ENCODE data around the gene ALDH1B1. TPM values are rescaled to one million over a fixed set of nuclear protein-coding genes. Genes with fewer than 3 reads are reported as not detected.

Gene ALDH1B1
- total and polyA plus RNA-seq, 10 of the 15 experiments (the other 5 are each of a cell fraction or from before 2014, with no cell fraction given), result 8.6 to 38.5 (median 30.9) TPM

GRCh38 chr9:38440516-38440915 lies 48.0 kb downstream of the ALDH1B1 start:
- SMC1A ChIA-PET (ENCODE audit: uncharacterized antibody, unreplicated experiment), result interaction anchor here (1.5 kb wide), 1 partner anchor 30 kb away, joined by 4 read pairs; no protein-coding TSS in a partner anchor
- no peak overlapping the region for H3K4me2 ChIP-seq (ENCODE audit: control insufficient read depth, insufficient read depth)
- no peak for DNase-seq (ENCODE audit: low read depth, low spot score)
- no peak overlapping the region for H3K9ac ChIP-seq (ENCODE audit: control insufficient read depth, insufficient read depth, low read length)
- intact Hi-C loops (cut with micrococcal nuclease; ENCODE audit: unreplicated experiment), result loop anchor here (10.0 kb wide), 1 partner anchor 74 kb away; no protein-coding TSS in a partner anchor
- POLR2A ChIA-PET, result no interaction called here
- WGBS (ENCODE audit: insufficient coverage, insufficient replicate concordance, low lambda C conversion rate, missing lambda C conversion rate), result 32% methylated on average over 3 of the region's 3 CpGs
- in situ Hi-C loops (cut with MboI), result no loop called here
- no peak overlapping the region for H3K27ac ChIP-seq (ENCODE audit: control insufficient read depth, insufficient read depth)
- no peak for TF ChIP-seq NFYA (IDR thresholded peaks at IDR 0.05; ENCODE audit: borderline replicate concordance, low read depth, low read length)
- TF ChIP-seq E2F8 (IDR thresholded peaks at IDR 0.05; ENCODE audit: low read depth, partially characterized antibody), result no peak
- no peak for TF ChIP-seq SMC3 (IDR thresholded peaks at IDR 0.05; ENCODE audit: borderline replicate concordance, low read length)
- no peaks in the 10 kb centered on the region for H4K20me1 ChIP-seq (ENCODE audit: control insufficient read depth, insufficient read depth)
- no peak overlapping the region for H2AFZ ChIP-seq (ENCODE audit: control insufficient read depth, low read depth, low read length)
- no peak for FAIRE-seq
- peaks cover 4% of the 10 kb centered on the region; the same call in 1 of the 2 replicates for H3K4me1 ChIP-seq (ENCODE audit: control insufficient read depth, insufficient read depth, low read length)
- no peak overlapping the region for H3K4me3 ChIP-seq
- CTCF ChIA-PET, result interaction anchor here (1.7 to 3.8 kb wide), 3 partner anchors 8 to 23 kb away, joined by 6 to 13 read pairs (median 7); no protein-coding TSS in a partner anchor
- H3K27me3 ChIP-seq (replicated peaks in 1 of 2; ENCODE audit: control insufficient read depth in 2 of 2, insufficient read depth in 2 of 2, low read length in 1 of 2), result no peaks in the 10 kb centered on the region; a peak in 1 of 4 replicates
- RAD21 ChIA-PET (ENCODE audit: unreplicated experiment), result no interaction called here
- no peak for ATAC-seq
- H3K9me3 ChIP-seq (replicated peaks; ENCODE audit: control insufficient read depth, insufficient read depth, low read length), result no peaks in the 10 kb centered on the region
- no TSS peak for BruUV-seq (replicated peaks)
- no peaks in the 10 kb centered on the region for H3K36me3 ChIP-seq (ENCODE audit: control insufficient read depth in 2 of 2, insufficient read depth in 2 of 2, low read length in 1 of 2)
- H3K79me2 ChIP-seq (ENCODE audit: control insufficient read depth, insufficient read depth, low read length), result no peaks in the 10 kb centered on the region
